Stimulated activated CD4-positive, alpha-beta T cell treated with anti-CD3 and anti-CD28 coated beads, Interleukin-12 subunit alpha, Interleukin-12 subunit beta, amount 100 ng/mL, for 4 hours (primary cell): ENCODE measurements around the gene CDKN2B-AS1.

Source experiments
- DNase-seq: peaks from one replicate; pipeline ENCODE4 v3.0.0-alpha.2; 2020

The CDKN2B-AS1 gene

DNA sequence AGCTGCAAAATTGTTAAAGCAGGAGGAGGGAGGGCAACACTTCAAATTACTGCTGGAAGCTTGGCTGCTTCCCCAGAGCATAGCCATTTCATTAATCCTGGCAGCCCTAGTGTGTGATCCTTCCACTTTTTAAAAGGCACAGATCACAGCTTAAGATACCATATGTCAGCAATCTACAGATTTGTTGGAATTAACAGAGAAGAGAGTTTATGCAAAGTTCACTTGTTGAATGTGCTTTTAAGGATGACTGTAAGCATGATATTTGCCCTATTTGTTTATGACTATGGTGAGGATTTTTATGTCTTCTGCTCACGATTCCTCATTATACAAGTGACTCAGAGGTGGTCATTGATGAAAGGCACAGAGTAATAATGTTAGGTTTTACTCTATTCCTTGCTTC is 170.6 kb downstream of the CDKN2B-AS1 start:
- no peak for DNase-seq

DNA sequence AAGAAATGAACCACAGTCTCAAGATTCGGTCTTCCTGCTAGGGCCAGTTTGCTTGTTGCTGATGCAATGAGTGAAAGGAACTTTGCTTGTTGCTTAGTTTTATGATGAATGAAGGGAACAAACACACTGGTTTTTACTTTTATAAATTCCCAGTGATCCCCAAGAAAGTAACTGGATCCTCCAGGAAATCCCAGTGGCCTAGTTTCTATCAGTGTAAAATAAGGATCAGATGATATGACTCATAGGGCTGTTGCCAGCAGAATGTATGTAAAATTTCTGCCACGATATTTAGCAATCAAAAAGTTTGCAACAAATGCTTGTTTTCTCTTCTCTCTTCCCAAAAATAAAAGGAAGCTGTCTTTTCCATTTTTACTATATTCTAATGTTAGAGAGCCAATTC is 174.7 kb downstream of the CDKN2B-AS1 start:
- DNase-seq = no peak

DNA sequence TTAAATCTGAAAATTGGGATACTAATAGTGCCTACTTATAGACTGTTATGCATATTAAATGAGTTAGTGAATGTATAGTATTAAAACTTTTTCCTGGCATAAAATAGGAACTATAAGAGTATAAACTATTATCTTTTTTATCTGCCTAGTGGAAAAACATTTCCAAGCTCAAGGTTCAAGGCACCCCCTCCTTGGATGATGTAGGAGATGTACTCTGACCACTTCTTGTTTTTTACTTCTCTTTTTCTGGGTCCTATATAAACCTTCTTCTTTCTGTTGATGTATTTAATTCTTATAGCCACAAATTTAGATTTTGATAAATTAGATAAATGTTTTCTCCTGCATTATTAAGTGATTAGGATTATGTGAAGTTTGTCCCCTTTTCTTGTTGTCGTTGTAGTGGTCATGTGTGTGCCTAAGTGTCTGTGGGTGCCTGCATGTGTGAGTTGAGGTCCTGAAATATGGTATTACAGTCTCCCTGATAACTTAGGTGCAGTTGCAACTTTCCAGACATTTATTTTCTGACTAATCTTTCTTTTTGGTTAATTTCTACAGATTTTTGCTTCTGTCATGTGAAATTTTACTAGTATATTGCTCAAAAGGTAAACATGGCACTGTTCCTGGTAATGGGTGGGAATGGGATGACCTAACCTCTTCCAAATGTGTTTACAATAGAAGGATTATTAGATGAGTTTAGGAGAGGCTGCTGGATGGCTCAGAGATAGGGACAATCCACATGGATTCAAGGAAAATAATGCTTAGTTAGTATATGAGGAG is 175.3 kb downstream of the CDKN2B-AS1 start:
- no peak for DNase-seq
